Measurements from ENCODE around the gene C1QTNF12.

Gene C1QTNF12

GRCh38 chr1:1281533-1282321 is 35.2 kb upstream of the C1QTNF12 start:
- Histone ChIP-seq H3K4me2 (ENCODE audit: low read depth, low read length) (no peak overlapping the region), H3K4me3 (ENCODE audit: low read length) (no peak overlapping the region), H3K9ac (ENCODE audit: low read length) (no peak overlapping the region), H3F3A (ENCODE audit: insufficient read depth, low read length) (no peaks in the 10 kb centered on the region), H4K20me1 (ENCODE audit: insufficient read depth, low read length) (no peaks in the 10 kb centered on the region), H3K79me2 (ENCODE audit: low read length) (no peaks in the 10 kb centered on the region), H3K9me3 (replicated peaks; ENCODE audit: insufficient read depth, low read length) (no peaks in the 10 kb centered on the region), H3K27ac (ENCODE audit: low read length) (no peak overlapping the region), H3K27me3 (replicated peaks; ENCODE audit: insufficient read depth, low read length) (peaks cover 53% of the 10 kb centered on the region), H3K9me2 (replicated peaks; ENCODE audit: insufficient read depth, low read length) (no peaks in the 10 kb centered on the region), H3K4me1 (ENCODE audit: low read length) (no peaks in the 10 kb centered on the region), H2AFZ (ENCODE audit: low read length) (no peak overlapping the region), H3K36me3 (replicated peaks; ENCODE audit: insufficient read depth, low read length) (no peaks in the 10 kb centered on the region)
- no peak for TF ChIP-seq EZH2phosphoT487 (IDR thresholded peaks at IDR 0.05; ENCODE audit: low read length)
- TF ChIP-seq CTCF (IDR thresholded peaks at IDR 0.05; ENCODE audit: low read length) = no peak
- TF ChIP-seq EZH2 (optimal IDR thresholded peaks at IDR 0.05; ENCODE audit: low read depth, low read length) = no peak
- DNase-seq = no peak

GRCh38 chr1:1280782-1281481 is 34.4 kb upstream of the C1QTNF12 start:
- Histone ChIP-seq H3K27me3 (replicated peaks; ENCODE audit: insufficient read depth, low read length) (peaks cover 45% of the 10 kb centered on the region), H3K9me2 (replicated peaks; ENCODE audit: insufficient read depth, low read length) (no peaks in the 10 kb centered on the region), H4K20me1 (ENCODE audit: insufficient read depth, low read length) (no peaks in the 10 kb centered on the region), H3K36me3 (replicated peaks; ENCODE audit: insufficient read depth, low read length) (no peaks in the 10 kb centered on the region), H3F3A (ENCODE audit: insufficient read depth, low read length) (no peaks in the 10 kb centered on the region), H3K4me2 (ENCODE audit: low read depth, low read length) (no peak overlapping the region), H3K4me1 (ENCODE audit: low read length) (no peaks in the 10 kb centered on the region), H2AFZ (ENCODE audit: low read length) (no peak overlapping the region), H3K4me3 (ENCODE audit: low read length) (no peak overlapping the region), H3K9ac (ENCODE audit: low read length) (no peak overlapping the region), H3K79me2 (ENCODE audit: low read length) (no peaks in the 10 kb centered on the region), H3K27ac (ENCODE audit: low read length) (no peak overlapping the region), H3K9me3 (replicated peaks; ENCODE audit: insufficient read depth, low read length) (no peaks in the 10 kb centered on the region)
- TF ChIP-seq CTCF (IDR thresholded peaks at IDR 0.05; ENCODE audit: low read length) = no peak
- no peak for TF ChIP-seq EZH2 (optimal IDR thresholded peaks at IDR 0.05; ENCODE audit: low read depth, low read length)
- TF ChIP-seq EZH2phosphoT487 (IDR thresholded peaks at IDR 0.05; ENCODE audit: low read length) = no peak
- DNase-seq = no peak

GRCh38 chr1:1279028-1279427 is 32.5 kb upstream of the C1QTNF12 start:
- Histone ChIP-seq H2AFZ (ENCODE audit: low read length) (no peak overlapping the region), H3K9me3 (replicated peaks; ENCODE audit: insufficient read depth, low read length) (no peaks in the 10 kb centered on the region), H3K4me1 (ENCODE audit: low read length) (no peaks in the 10 kb centered on the region), H4K20me1 (ENCODE audit: insufficient read depth, low read length) (no peaks in the 10 kb centered on the region), H3K9ac (ENCODE audit: low read length) (no peak overlapping the region), H3F3A (ENCODE audit: insufficient read depth, low read length) (no peaks in the 10 kb centered on the region), H3K9me2 (replicated peaks; ENCODE audit: insufficient read depth, low read length) (no peaks in the 10 kb centered on the region), H3K4me3 (ENCODE audit: low read length) (no peak overlapping the region), H3K36me3 (replicated peaks; ENCODE audit: insufficient read depth, low read length) (no peaks in the 10 kb centered on the region), H3K27me3 (replicated peaks; ENCODE audit: insufficient read depth, low read length) (peaks cover 37% of the 10 kb centered on the region), H3K4me2 (ENCODE audit: low read depth, low read length) (no peak overlapping the region), H3K79me2 (ENCODE audit: low read length) (no peaks in the 10 kb centered on the region), H3K27ac (ENCODE audit: low read length) (no peak overlapping the region)
- no peak for DNase-seq
- TF ChIP-seq EZH2phosphoT487 (IDR thresholded peaks at IDR 0.05; ENCODE audit: low read length) (no peak), EZH2 (optimal IDR thresholded peaks at IDR 0.05; ENCODE audit: low read depth, low read length) (no peak), CTCF (IDR thresholded peaks at IDR 0.05; ENCODE audit: low read length) (no peak)

Measured in MM.1S (cell line).